GM06990 (cell line): ENCODE results near the gene B3GNT4.

ENCODE experiments used
- DNase-seq: peaks from one replicate; pipeline ENCODE4 v3.0.0-alpha.2; 2011; ENCODE audit not compliant: insufficient read length; ENCODE audit errors: extremely low read depth
- H3K27me3 ChIP-seq: replicated peaks from 2 replicates; pipeline ENCODE4 v1.6.0; 2011; ENCODE audit warnings: low read length; ENCODE audit not compliant: control insufficient read depth, insufficient read depth
- H3K36me3 ChIP-seq: 2 replicates; pipeline ENCODE4 v1.5.1; 2011; ENCODE audit warnings: low read length; ENCODE audit not compliant: control insufficient read depth, insufficient read depth
- H3K4me3 ChIP-seq: replicated peaks from 2 replicates; pipeline ENCODE4 v1.5.1; 2011; ENCODE audit warnings: low read depth, mild to moderate bottlenecking, control low read depth, low read length
- TF ChIP-seq, protein P1 (sequence below): IDR thresholded peaks from 2 replicates; pipeline ENCODE4 v1.5.1; 2011; ENCODE audit warnings: low read length, control low read depth, mild to moderate bottlenecking, inconsistent platforms; ENCODE audit not compliant: insufficient read depth, poor library complexity, severe bottlenecking

The B3GNT4 gene

DNA sequence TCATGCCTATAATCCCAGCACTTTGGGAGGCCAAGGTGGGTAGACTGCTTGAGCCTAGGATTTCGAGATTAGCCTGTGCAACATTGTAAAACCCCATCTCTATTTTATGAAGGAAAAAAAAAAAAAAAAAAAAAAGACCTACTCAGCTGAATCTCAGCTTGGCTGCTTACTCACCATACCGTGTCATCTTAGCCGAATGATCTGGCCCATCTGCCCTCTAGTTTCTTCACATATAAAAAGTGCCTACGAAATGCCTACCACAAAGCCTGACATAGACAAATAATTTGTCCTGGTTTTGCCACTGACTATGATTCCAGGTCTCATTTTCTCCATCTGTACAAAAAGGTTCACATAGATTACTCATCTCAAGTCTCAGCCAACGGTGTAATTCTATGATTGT is 12.3 kb downstream of the B3GNT4 start:
- peaks cover 18% of the 10 kb centered on the region for H3K36me3 ChIP-seq
- no peak overlapping the region for H3K4me3 ChIP-seq
- no peak for DNase-seq
- TF ChIP-seq, protein P1, sequence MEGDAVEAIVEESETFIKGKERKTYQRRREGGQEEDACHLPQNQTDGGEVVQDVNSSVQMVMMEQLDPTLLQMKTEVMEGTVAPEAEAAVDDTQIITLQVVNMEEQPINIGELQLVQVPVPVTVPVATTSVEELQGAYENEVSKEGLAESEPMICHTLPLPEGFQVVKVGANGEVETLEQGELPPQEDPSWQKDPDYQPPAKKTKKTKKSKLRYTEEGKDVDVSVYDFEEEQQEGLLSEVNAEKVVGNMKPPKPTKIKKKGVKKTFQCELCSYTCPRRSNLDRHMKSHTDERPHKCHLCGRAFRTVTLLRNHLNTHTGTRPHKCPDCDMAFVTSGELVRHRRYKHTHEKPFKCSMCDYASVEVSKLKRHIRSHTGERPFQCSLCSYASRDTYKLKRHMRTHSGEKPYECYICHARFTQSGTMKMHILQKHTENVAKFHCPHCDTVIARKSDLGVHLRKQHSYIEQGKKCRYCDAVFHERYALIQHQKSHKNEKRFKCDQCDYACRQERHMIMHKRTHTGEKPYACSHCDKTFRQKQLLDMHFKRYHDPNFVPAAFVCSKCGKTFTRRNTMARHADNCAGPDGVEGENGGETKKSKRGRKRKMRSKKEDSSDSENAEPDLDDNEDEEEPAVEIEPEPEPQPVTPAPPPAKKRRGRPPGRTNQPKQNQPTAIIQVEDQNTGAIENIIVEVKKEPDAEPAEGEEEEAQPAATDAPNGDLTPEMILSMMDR = no peak
- no peaks in the 10 kb centered on the region for H3K27me3 ChIP-seq

DNA sequence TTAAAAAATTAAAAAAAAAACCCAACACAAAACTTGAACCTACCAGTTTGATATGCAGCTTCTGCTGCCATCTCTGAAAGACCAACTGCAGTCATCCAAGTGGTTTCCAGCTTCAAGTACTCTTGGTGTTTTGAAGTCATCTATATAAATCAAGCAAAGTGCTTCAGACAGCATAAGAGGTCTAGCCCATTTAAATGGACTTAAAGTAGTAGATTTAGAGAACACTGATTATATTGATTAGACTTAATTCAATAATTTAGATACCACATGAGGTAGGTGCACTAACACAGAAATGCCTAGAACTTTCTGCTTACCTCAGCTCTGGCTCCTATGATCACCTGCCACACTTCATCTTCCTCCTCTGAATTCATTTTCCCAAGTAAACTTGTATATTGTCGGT is 12.9 kb downstream of the B3GNT4 start:
- TF ChIP-seq, protein P1 = no peak
- H3K36me3 ChIP-seq = peaks cover 18% of the 10 kb centered on the region
- DNase-seq = no peak
- H3K4me3 ChIP-seq = no peak overlapping the region
- no peaks in the 10 kb centered on the region for H3K27me3 ChIP-seq

- TF ChIP-seq, protein P1 = no peak
- H3K4me3 ChIP-seq = peak within 1 kb of the TSS; percentile 97
- peak; percentile 99 for DNase-seq
- H3K36me3 ChIP-seq = peaks cover 6% of the 10 kb centered on the region
- no peaks in the 10 kb centered on the region for H3K27me3 ChIP-seq
Observed at GRCh38 chr12:122225683-122226365, 22.3 kb downstream of the B3GNT4 start, which contains the start of gene DIABLO. Gene DIABLO, minus strand, starts transcription at chr12:122226052. Its CDS starts 38 bp downstream, at chr12:122226014.

- no peak for DNase-seq
- Histone ChIP-seq H3K36me3 (peaks cover 3% of the 10 kb centered on the region), H3K27me3 (no peaks in the 10 kb centered on the region), H3K4me3 (peak overlapping the region; percentile 60)
- TF ChIP-seq, protein P1 = no peak
Observed at GRCh38 chr12:122226366-122227125, 23.0 kb downstream of the B3GNT4 start.

GRCh38 chr12:122227341-122227740 is 23.8 kb downstream of the B3GNT4 start:
- no peaks in the 10 kb centered on the region for H3K27me3 ChIP-seq
- no peak overlapping the region for H3K4me3 ChIP-seq
- no peak for DNase-seq
- TF ChIP-seq, protein P1 = no peak
- peaks cover 3% of the 10 kb centered on the region for H3K36me3 ChIP-seq
